ENCODE measurements around the gene TMEM164.

TMEM164 gene

GRCh38 chrX:110215411-110215810 lies 212.5 kb downstream of the TMEM164 start:
- DNase-seq, result no peak

DNA sequence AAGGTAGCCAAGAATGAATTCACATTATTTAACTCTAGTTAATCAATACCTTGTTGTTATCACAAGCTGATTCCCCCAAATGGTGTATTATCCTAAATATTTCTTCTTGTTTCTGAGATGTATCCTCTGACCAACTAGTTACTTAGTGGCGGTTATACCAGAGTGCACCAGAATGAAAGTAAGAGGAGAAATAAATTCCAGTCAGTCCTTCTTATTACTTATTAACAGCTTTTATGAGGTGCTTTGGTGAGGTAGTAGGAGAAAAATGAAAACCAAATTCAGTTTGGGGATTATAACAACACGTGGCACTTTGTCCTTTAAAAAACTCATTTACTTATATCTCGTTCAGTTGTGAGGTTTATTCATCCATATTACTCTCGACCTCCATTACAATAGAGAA lies 213.1 kb downstream of the TMEM164 start:
- no peak for DNase-seq

GRCh38 chrX:110218591-110218990 lies 215.7 kb downstream of the TMEM164 start:
- no peak for DNase-seq

DNA sequence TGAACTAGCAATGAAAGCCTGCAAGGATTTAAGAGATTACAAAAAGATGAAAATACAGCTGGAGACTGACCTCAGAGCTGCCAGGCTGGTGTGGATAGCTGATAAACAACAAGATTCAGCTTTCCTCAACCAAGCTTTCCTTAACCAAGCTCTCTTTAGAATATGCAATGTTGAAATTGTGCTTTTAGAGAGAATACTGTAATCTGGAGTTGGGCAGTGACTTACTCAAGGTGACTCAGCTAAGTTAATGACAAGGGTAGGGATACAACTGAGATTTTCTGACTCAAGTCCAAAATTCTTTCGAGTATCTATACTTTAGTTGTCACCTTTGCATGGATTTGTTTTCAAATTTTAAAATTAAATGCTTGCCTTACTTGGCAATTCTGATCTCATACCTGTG lies 217.0 kb downstream of the TMEM164 start:
- DNase-seq, result no peak

DNA sequence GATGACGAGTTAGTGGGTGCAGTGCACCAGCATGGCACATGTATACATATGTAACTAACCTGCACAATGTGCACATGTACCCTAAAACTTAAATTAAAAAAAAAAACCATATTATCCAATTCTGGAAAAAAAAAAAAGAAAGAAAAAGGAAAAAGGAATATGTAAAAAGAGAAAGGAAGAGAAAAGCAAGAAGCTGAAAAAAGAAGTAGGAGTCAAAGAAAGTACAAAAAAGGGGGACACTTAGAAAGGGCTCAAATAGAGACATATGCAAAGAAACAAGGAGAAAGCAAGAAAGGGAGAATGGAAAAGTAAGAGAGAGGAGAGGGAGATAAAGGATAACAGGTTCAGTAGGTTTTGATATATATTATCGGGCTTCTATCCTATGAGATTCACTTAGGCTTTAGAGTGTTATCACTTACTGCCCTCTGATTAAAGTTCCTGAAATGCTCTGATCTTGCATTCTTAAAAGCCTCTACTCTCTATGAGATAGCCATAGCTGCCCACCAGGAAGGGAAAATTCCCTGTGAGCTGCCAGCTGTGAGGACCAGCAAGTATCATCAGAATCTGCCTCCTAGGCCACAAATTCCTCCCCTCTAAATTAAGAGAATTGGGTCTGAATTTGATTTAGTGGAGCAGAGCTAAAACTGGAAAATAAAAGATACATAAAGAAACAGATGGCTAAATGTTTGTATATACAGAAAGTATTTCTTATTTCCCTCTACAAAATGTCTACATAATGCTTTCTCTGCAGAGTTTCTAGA lies 219.8 kb downstream of the TMEM164 start:
- no peak for DNase-seq

DNA sequence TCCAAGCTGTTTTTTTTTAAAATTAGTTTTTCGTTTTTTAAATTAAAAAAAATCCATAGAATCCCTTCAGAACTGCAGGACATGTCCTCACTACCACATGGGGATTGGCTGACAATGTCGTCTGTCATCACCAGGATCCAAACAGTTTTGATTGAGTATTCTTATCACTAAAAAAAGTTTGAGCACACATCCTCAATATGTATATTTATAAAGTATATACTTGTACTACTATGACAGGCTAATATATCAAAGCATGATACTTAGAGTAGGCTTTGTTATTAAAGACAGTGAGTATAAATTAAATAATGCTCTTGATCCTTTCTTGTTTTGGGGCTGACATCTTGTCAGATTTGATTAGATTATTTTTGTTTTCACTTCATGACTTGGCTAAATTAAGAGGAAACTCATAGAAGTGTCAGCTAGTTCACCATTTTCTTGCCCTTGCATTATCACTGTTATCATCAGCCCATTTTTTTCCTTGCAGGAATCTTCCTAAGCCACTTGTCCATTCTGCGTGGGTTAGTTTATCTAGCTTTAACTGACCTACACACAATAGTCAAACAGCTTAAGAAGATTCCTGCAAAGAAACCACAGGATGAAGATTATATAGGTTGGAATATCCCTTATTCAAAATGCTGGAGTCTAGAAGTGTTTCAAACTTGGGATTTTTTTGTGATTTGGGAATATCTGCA lies 222.2 kb downstream of the TMEM164 start:
- DNase-seq, result no peak

GRCh38 chrX:110226931-110227330 lies 224.0 kb downstream of the TMEM164 start:
- no peak for DNase-seq

Measured in activated effector memory CD4-positive, alpha-beta T cell treated with Interleukin-2 at 50 U/mL for 16 hours (primary cell).